NCI-H1417 treated with DMSO at 0.1 percent for 48 hours (cell line): Measurements from ENCODE around the gene COL25A1.
"Not testable (repeated sequence)": the region's sequence is repeated elsewhere in the genome, so short reads cannot be mapped to it uniquely, and the experiment has no call there.

Experiments
- DNase-seq: peaks from one replicate; lab custom pipeline; 2025; lab: John Stamatoyannopoulos, UW

Gene COL25A1

DNA sequence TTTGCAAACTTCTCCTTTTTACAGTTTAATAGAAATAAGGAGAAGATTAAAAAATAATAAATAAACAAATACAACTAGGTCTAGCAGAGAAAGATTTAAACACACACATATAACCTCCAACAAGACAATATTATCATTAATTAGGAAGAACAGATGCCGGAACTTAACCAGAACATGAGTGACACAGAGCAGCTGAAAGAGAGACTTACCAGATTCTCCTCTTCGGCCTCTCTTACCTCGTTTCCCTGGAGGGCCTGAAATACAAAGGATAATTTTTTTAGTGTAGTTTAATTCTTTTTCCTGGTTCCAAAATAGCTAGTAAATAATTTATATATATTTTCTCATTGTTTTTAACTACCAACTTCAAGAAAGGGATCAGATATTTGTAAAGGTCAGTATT, 252.5 kb downstream of the COL25A1 start:
- DNase-seq: no peak

DNA sequence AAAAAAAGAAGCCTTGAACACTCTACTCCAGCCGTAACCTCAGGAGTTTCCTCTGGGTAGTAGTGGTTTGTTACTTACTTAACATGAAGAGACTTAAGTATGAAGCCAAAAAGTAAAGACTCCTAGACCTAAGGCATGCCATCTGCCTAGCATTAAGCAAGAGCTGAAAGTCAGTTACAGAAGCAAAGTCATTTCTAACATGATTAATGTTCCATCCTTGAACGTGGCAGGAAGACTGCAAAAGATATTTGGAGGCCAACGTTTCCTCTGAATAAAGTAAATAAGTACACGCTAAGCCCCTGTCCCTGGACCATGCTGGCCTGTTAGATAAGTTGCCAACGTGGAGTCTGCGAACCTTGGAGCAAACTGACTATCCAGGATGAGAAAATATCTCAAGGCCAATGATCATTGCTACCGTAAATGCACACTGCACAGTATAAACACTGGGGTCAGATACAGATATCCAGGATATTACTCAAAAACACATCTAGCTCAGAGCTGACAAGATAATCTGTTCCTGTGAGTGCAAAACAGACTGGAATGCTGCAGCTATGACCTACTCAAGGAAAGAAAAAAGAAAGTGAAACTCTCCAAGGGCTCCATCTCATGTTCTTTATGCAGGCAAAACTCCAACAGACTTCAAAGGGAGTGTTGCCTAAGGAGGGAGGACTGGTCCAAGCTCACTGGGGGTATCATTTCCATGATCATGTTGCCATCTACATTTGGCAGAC, 255.8 kb downstream of the COL25A1 start:
- DNase-seq: no peak

DNA sequence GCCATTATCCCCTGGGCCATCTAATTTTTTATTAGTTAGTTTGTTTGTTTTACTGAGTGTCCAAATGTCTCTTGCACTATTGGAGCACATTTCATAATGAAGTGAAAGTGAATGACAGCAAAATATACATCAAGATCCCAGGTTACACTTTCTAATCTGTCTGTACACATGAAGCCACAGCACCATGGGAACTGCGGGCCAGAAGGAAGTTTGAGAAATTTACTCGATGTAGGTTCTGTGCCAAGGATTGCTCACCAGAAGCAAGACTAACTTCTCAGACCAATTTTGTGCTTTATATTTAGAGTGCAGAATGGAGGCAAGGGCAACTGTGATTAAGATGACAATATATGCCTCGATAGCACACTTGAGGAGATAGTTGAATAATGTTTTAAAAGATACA, 258.0 kb downstream of the COL25A1 start:
- DNase-seq: no peak

DNA sequence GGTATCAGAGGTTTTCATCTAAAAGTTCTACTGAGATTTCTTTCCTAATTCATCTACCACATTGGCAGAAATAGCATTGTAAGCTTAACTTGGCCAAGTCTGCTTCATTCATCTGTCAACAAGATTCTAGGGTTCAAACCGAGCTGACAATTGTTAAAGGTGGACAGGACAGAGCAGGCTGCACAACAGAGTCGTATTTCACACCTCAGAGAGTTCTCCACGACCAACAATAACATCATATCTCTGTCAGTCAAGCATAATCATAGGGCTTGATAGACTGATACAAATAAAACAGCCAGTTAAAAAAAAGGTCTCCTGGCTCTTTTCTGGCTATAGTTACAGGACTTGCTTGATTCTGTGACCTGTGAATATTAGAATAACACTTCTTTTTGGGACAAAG, 259.2 kb downstream of the COL25A1 start:
- DNase-seq: no peak

DNA sequence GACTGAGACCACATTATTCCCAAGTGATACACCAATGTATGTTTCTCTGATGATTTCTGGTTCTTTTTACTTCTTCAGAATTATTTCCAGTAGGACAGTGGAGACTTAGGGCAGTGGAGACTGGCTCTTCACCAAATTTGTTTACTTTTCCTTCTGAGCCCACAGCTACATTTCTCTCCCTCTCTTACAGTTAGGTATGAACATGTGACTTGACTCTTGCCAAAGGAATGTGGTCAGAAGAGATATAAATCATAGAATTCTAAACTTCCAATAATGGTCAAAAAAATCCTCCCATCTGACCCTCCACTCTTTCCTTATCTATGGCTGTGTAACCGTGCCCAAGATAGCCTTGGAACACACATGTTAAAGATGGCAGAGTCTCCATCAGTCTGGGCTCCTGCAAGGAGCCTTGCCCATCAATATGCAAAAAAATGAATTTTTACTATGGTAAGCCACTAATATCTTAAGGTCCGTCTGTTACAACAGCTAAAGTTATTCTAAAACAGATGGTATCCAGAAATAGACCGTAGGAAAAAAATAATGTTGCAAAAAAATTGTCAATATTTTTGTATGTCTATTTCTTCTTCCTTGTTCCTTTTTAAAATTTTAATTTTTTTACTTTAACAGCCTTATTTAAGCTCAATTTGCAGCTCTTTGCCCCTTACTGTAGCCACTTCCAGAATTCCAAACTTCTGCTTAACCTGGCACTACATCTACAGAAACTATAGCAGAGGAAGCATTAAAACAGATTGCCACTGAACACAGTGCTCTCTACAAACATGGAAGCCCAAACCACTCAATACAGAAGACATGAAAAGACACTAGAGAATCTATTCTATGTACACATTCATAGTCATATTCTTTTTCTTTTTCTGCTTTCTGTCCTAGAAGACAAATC, 260.7 kb downstream of the COL25A1 start:
- no peak for DNase-seq

DNA sequence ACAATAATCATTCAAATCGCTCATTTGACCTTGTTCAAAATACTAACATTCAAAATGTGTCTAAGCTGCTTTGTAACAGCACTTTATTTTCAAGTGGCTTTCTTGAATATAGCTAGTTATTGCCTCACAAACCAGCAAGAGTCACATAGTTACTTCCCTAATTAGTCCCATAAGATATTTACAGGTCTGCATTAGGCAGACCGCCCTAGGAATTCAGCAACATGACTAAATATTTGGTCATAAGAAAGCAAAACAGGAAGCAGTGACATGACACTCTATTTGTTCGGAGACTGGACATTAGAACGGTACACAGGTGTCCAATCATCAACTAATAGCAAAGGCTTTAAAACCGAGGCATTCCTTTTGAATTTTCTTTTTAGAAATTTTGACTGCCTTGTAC, 262.0 kb downstream of the COL25A1 start:
- no peak for DNase-seq

DNA sequence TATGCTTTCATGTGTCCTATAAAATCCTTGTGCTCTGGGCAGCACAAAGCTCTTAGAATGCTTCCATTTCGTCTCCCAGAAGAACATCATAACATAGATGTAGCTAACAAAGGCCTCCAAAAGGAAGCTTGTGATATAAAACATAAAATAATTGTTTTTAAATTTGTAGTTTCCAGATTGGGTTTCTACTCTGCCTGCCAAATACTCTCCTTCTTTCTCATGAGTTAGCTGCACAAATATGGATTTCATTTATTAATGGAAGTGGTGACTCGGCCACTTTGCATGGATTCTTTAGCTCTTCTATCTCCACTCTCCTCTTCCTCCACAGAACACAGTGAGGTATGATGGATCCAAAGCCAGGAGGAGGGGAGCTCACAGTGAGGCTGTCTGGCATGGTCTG, 265.4 kb downstream of the COL25A1 start:
- DNase-seq: no peak

DNA sequence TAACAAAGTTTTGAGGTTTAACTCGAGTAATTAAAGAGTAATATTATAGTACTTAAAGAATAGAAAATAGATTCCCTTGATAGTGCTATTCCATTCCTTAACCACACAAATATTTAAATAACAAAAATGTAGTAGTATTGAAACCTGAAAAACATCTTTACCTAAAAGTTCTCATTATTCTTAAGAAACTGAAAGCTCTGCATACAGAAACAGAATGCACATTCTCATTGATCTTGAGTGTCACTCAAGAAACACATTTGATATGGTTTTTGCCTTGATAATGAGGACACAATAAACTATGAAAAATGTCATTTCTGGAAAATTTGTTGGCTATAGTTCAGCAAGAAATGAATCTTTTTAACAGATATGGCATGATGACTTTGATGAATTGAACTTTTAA, 268.5 kb downstream of the COL25A1 start:
- no peak for DNase-seq

DNA sequence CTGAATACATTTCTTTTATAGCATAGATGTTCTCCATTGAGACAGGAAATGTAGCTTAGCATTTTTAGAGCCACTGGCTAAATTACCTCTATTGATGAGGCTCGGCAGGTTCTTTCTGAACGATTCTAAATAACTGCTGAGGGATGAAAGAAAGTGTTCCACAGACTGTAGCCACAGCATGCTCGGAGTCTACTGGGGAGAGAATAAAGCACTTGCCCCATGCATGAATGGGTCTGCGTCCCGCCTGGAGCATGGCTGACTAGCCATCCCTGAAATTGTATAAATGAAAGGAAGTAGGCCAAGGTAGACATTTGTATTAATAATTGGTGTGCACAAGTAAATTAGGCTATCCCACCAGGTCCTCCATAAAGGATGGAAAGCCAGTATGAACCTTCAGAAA, 269.8 kb downstream of the COL25A1 start:
- DNase-seq: no peak

DNA sequence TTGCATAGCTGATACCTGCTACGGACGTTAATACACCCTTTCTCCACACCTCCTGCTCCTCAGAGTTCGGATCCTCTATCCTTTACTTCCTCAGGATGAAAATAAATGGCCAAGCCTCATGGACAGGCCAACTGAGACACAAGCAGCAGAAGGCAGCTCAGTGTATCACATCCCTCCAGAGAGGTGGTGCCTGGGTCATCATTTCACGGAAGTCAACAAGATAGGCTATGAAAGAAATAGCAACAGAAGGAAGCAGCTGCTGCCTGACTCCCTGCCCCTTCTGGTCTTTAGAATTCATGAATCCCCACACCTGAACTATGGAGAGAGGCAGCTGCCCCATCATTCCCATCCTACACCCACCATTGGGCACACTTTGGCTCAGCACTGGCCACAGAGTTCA, 272.5 kb downstream of the COL25A1 start:
- DNase-seq: no peak

DNA sequence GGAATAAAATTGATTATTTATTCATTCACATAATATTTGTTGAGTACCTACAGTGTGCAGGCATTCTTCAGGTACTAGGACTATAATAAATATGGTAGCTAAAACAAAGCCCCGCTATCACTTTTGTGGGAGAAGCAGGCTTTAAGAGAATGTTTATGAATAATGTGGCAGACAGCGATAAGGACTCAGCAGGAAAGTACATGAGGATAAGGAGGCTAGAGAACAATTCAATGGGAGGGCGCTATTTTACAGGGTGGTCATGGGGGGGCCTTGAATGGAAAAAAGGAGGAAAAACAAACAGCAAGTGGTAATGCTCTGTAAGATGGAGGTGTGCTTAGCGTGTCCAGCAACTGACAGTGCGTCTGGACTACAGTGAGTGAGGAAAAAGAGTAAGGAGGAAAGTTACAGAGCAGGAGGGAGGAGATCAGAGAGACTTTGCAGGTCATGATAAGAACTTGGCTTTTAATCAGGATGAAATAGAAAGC, 275.4 kb downstream of the COL25A1 start:
- no peak for DNase-seq

DNA sequence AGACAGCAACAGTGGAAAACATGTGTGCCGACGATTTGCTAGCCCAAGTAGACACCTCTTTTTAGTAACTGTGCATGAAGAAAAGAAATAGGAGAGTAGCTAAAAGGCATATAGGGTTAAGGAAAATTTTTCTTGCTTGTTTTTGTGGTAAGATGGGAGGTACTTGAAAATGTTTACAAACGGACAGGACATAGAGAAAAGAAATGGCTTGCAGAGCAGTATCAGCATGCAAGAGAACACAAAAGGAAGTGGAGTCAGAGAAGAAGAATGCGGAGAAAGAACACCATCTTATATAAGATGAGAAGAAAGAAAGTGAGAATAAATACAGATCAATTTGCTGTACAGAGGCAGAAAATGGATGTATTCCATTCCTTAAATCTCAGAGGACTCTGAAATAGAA, 275.9 kb downstream of the COL25A1 start:
- no peak for DNase-seq

DNA sequence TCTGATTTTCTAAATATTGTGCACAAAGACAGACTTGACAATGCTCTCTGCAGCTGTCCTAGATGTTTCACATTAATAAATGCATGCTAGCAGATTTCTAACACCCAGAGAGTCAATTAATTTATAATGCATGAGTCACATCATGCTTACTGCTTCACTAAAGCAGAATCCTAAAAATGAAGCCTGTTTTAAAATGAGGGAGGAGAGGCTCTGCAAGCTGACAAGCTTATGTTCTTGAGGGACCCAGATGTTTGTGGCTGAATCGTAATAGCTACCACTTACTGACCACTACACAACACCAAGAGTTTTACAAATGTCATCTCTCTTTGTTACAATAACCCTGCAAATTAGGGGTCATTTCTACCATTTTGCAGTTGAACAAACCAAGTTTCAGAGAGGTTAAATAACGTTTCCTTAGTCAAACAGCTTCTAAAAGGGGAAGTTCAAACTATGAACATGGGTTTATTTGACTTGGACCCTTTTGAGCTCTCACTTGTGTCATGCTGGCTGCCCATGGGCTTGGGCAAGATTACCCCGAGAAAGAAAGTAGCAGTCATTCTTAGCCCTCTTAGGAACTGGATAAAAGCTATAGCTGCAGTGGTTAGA, 276.9 kb downstream of the COL25A1 start:
- no peak for DNase-seq

DNA sequence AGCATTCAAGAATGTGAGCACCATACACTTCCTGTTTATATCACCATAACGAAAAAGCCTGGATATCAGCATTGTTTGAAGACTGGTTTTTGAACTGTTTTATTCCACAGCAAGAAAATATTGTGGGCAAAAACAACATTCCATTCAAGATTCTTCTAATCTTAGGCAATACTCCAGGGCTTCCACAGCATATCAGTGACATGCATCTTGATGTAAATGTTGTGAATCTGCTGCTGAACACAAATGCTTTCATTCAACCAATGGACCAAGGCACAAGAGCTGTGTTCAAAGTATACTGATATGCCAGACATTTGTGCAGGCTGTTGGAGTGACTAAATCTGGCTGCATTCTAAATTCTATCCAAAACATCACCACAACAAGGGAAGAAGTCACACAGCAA, 279.5 kb downstream of the COL25A1 start:
- no peak for DNase-seq

DNA sequence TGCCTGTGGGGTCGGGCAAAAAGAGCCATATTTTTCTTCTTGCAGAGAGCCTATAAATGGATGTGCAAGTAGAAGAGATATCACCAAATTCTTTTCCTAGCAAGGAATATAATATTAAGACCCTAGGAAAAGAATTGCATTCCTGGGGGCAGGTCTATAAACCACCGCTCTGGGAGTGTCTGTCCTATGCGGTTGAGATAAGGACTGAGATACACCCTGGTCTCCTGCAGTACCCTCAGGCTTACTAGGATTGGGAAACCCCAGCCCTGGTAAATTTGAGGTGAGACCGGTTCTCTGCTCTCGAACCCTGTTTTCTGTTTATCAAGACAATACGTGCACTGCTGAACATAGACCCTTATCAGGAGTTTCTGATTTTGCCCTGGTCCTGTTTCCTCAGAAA, 280.8 kb downstream of the COL25A1 start:
- DNase-seq: not testable (repeated sequence)

DNA sequence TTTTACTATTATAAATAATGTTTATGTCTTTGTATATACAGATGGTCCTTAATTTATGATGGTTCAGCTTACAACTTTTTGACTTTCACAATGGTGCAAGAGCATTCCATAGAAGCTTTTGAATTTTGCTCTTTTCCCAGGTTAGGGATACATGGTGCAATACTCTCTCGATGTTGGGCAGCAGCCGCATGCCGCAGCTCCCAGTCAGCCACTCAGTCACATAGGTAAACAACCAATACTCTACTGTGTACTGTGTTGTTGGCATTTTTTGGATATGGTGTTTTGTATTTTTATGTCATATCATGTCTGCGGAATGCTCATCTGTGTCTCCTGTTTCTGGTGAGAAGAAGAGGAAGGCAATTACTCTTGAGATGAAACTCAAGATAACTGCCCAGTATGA, 281.6 kb downstream of the COL25A1 start:
- DNase-seq: no peak

DNA sequence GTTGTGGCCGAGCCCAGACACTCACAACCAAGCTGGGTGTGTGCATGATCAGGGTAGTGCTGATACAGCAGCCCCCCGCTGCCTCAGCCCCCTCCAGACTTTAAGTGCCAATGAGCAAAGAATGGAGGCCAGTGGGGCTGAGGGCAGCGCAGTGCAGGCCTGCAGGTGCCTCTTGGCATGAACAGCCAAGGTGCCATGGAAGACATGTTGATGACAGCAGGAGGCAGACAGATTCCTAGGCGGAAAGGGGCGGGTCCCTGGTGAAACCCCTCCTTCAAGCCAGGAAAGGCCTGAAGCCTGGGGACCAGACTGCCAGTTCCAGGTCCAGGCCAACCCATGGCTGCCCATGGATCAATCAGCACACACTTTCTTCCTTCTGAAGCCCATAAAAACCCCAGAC, 286.3 kb downstream of the COL25A1 start:
- no peak for DNase-seq

DNA sequence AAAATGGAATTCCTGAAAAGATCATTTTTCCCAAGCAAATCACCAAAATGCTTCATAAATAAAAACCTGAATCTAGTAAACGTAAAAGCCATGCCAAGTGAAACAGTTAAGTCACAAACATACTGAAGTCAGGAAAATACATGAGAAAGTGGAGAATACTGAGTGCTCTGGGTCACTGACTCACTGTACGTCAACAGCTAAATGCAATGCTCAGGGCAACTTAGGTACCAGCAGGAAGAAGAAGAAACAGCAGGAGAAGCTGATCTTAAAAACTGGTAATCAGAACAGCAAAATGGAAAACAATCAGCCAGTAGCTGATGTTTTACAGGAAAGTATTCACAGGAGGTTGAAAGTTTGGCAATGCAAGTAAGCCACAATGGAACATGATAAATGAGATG, 287.0 kb downstream of the COL25A1 start:
- no peak for DNase-seq

DNA sequence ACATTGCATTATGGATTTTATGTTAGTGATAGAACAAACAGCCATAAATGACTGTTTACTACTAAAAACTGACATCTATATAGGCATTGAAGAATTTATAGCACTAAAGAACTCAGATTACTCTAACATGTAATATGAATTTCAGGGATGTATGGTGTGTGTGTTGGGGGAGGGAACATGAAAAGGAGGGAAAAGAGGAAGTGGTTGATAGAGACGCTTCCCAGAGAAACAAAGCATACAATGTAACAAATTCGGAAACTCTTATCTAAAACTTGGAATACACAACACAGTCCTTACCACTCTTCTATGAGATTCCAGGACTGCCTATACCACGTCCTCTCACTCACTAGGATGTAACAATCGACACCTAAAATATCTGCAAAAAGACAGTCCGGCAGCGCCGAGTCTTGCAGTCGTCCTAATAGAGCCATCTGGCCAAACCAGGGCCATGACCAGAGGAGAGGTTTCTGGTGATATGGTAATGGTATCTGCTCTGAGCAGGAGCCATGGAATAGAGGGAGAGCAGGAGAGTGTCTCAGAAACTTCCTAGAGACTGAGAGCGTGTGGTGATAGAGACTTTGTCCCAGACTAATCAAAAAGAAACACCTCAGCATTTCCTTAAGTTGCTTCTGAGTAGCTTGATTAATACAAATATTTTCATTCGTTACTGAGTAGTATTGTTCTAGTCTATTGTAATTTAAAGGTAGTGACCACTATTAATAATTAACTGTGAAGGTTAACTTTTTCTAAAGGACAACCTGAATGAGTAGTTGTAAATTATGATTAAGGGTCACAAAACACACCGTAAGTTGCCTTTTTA, 287.7 kb downstream of the COL25A1 start:
- no peak for DNase-seq

DNA sequence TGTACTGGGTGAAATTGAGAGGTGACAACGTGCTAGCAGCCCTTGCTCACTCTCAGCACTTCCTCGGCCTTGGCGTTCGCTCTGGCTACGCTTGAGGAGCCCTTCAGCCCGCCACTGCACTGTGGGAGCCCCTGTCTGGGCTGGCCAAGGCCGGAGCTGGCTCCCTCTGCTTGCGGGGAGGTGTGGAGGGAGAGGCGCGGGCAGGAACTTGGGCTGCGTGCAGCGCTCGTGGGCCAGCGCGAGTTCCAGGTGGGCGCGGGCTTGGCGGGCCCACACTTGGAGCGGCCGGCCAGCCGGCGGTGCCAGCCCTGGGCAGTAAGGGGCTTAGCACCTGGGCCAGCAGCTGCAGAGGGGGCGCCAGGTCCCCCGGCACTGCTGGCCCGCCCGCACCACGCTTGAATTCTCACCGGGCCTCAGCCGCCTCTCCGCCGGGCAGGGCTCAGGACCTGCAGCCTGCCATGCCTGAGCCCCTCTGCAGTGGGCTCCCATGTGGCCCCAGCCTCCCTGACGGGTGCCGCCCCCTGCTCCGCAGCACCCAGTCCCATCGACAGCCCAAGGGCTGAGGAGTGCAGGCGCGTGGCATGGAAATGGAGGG, 290.1 kb downstream of the COL25A1 start:
- no peak for DNase-seq

DNA sequence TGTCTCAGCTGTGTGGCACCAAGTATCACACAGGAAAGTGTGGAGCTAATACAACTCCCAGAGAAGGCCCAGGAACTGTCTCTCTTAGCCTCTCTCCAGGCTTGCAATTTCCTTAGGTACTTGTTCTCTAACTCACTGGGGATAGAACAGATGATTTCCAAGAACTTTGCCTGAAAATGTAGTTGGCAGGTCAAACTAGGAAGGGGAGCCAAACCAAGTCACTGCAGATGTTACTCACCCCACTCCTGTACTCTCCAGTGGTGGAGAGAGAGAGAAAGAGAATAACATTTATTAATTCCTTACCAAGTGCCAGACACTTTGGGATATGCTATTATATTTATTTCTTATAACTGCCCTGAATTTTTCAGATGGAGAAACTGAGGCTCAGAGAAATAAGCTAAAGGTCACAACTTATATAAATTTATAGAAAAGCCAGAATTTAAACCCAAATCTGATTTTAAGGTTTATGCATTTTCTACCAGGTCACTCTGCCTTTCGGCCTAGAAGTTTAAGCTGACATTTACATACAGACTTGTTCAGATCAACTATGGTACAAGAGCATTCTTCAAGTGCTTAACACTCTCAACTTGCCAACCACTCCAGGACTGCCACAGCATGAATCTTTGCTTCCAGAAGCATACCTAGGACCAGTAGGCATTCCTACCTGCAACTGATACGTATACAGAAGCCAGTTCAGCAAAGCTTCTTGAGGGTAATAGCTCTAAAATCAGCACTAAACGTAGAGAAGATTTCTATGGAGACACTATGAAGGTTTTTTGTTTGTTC, 291.0 kb downstream of the COL25A1 start:
- DNase-seq: no peak
